ENCODE data around the gene SRSF1.
A peak's percentile ranks its signal among the peaks of the same experiment; 100 is the strongest.
"Not testable (repeated sequence)": the region's sequence is repeated elsewhere in the genome, so short reads cannot be mapped to it uniquely, and the experiment has no call there.

SRSF1 gene

GRCh38 chr17:57988301-57989250 is 18.5 kb downstream of the SRSF1 start:
- peak; percentile 62 for DNase-seq (ENCODE audit: low spot score)

GRCh38 chr17:57987581-57988300 is 19.3 kb downstream of the SRSF1 start, which contains the start of gene VEZF1:
VEZF1 (minus strand) TSS chr17:57988254; CDS start chr17:57988111, 143 bp downstream.
- DNase-seq (ENCODE audit: low spot score), result peak; percentile 74

GRCh38 chr17:57986841-57987580 is 20.0 kb downstream of the SRSF1 start:
- DNase-seq (ENCODE audit: low spot score), result peak; percentile 32

- no peak for DNase-seq (ENCODE audit: low spot score)
These were observed 21.4 kb downstream of the SRSF1 start for GRCh38 chr17:57985675-57985974.

GRCh38 chr17:57984936-57985674 is 21.9 kb downstream of the SRSF1 start:
- DNase-seq (ENCODE audit: low spot score), result no peak

GRCh38 chr17:57984261-57984890 is 22.7 kb downstream of the SRSF1 start:
- DNase-seq (ENCODE audit: low spot score), result no peak

- DNase-seq (ENCODE audit: low spot score), result no peak
These were observed 23.6 kb downstream of the SRSF1 start for GRCh38 chr17:57983446-57983845.

- DNase-seq (ENCODE audit: low spot score), result peak; percentile 21
These were observed 24.4 kb downstream of the SRSF1 start for GRCh38 chr17:57982452-57983170.

- DNase-seq (ENCODE audit: low spot score), result no peak
These were observed 26.5 kb downstream of the SRSF1 start for GRCh38 chr17:57980522-57980921.

GRCh38 chr17:57979076-57979475 is 28.0 kb downstream of the SRSF1 start:
- no peak for DNase-seq (ENCODE audit: low spot score)

GRCh38 chr17:57976594-57976993 is 30.5 kb downstream of the SRSF1 start:
- DNase-seq (ENCODE audit: low spot score), result no peak

GRCh38 chr17:57975044-57975443 is 32.0 kb downstream of the SRSF1 start:
- no peak for DNase-seq (ENCODE audit: low spot score)

- not testable (repeated sequence) for DNase-seq (ENCODE audit: low spot score)
These were observed 32.8 kb downstream of the SRSF1 start for GRCh38 chr17:57974053-57974824.

GRCh38 chr17:57972151-57972550 is 34.9 kb downstream of the SRSF1 start:
- no peak for DNase-seq (ENCODE audit: low spot score)

GRCh38 chr17:57971572-57971971 is 35.5 kb downstream of the SRSF1 start:
- no peak for DNase-seq (ENCODE audit: low spot score)

- DNase-seq (ENCODE audit: low spot score), result no peak
These were observed 36.3 kb downstream of the SRSF1 start for GRCh38 chr17:57970710-57971109.

- no peak for DNase-seq (ENCODE audit: low spot score)
These were observed 38.6 kb downstream of the SRSF1 start for GRCh38 chr17:57968456-57968855.

- DNase-seq (ENCODE audit: low spot score), result no peak
These were observed 40.2 kb downstream of the SRSF1 start for GRCh38 chr17:57966875-57967274.

GRCh38 chr17:57966246-57966645 is 40.8 kb downstream of the SRSF1 start:
- no peak for DNase-seq (ENCODE audit: low spot score)
